HG03439 (cell line): ENCODE results near the gene TNRC6C.
"Not testable (repeated sequence)": the region's sequence is repeated elsewhere in the genome, so short reads cannot be mapped to it uniquely, and the experiment has no call there.

ENCODE experiments used
- ATAC-seq: cut with Tn5 transposase; IDR thresholded peaks from one replicate; pipeline ENCODE4 v1.9.1; 2021; ENCODE audit warnings: mild to moderate bottlenecking, moderate library complexity; ENCODE audit not compliant: unreplicated experiment

Gene TNRC6C

GRCh38 chr17:78072961-78073360 lies 114.5 kb downstream of the TNRC6C start:
- no peak for ATAC-seq

- no peak for ATAC-seq
Measured at GRCh38 chr17:78075011-78075410, 116.5 kb downstream of the TNRC6C start.

GRCh38 chr17:78075545-78075944 lies 117.0 kb downstream of the TNRC6C start:
- no peak for ATAC-seq

DNA sequence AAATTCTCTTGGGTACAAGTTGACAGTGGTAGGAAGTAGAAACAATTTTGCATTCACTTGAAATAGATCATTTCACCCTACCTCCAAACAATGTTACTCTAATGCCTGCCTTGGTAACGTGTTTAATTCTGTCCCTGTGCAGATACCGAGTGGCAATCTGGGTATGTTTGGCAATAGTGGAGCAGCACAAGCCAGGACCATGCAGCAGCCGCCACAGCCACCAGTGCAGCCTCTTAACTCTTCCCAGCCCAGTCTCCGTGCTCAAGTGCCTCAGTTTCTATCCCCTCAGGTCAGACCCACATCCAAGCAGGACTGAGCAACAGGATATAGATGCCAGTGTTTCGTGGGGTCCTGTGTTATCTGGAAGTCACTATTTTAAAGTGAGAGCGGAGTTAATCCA lies 120.8 kb downstream of the TNRC6C start:
- ATAC-seq = no peak

GRCh38 chr17:78081551-78081950 lies 123.0 kb downstream of the TNRC6C start:
- no peak for ATAC-seq

- ATAC-seq = not testable (repeated sequence)
Measured at GRCh38 chr17:78082355-78082872, 123.9 kb downstream of the TNRC6C start.

GRCh38 chr17:78082988-78083387 lies 124.5 kb downstream of the TNRC6C start:
- no peak for ATAC-seq

- no peak for ATAC-seq
Measured at GRCh38 chr17:78086740-78087139, 128.2 kb downstream of the TNRC6C start.

GRCh38 chr17:78088529-78088928 lies 130.0 kb downstream of the TNRC6C start:
- no peak for ATAC-seq

- ATAC-seq = no peak
Measured at GRCh38 chr17:78089576-78090281, 131.2 kb downstream of the TNRC6C start.

GRCh38 chr17:78092794-78093324 lies 134.4 kb downstream of the TNRC6C start:
- ATAC-seq = no peak

- no peak for ATAC-seq
Measured at GRCh38 chr17:78095035-78095434, 136.5 kb downstream of the TNRC6C start.

- no peak for ATAC-seq
Measured at GRCh38 chr17:78096093-78096492, 137.6 kb downstream of the TNRC6C start.

GRCh38 chr17:78101112-78101511 lies 142.6 kb downstream of the TNRC6C start:
- ATAC-seq = no peak

DNA sequence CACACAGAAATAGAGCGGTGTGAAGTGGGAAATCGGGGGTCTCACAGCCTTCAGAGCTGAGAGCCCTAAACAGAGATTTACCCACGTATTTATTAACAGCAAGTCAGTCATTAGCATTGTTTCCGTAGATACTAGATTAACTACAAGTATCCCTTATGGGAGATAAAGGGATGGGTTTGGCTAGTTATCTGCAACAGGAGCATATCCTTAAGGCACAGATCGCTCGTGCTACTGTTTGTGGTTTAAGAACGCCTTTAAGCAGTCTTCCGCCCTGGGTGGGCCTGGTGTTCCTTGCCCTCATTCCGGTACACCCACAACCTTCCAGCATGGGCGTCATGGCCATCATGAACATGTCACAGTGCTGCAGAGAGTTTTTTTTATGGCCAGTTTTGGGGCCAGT lies 143.0 kb downstream of the TNRC6C start:
- no peak for ATAC-seq

DNA sequence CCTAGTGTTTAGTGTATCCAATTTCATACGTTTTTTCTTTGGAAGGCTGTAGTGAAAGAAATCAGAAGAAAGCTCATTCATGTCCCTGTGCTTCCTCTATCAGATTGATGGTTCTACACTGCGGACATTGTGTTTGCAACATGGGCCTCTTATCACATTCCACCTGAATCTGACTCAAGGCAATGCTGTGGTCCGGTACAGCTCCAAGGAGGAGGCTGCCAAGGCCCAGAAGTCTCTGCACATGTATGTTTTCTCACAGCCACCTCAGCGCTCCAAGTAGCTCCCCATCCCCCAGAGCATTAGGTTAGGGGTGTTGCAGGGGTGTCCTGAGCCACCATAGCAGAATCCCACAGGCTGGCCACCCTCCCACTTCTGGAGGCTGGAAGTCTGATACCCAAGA lies 144.8 kb downstream of the TNRC6C start:
- ATAC-seq = no peak

- ATAC-seq = no peak
Measured at GRCh38 chr17:78104540-78104941, 146.0 kb downstream of the TNRC6C start.

DNA sequence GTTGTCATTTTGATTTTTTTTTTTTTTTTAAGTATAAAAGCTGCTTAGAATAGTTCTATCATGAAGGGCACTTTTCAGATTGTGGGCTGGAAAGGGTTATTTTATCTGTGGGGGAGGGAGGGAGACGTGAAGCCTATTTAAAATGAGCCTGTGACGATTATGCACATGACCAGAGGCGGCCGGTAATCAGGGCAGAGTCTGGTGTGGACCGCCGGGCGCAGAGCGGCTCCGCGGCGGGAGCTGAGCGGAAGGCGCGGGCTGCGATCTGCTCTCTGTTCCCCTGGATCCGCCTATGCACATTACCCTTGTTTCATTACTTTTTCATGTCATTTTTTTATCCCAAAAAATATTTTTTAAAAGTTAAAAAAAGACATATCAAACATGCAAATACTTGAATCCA lies 146.6 kb downstream of the TNRC6C start:
- ATAC-seq = no peak

DNA sequence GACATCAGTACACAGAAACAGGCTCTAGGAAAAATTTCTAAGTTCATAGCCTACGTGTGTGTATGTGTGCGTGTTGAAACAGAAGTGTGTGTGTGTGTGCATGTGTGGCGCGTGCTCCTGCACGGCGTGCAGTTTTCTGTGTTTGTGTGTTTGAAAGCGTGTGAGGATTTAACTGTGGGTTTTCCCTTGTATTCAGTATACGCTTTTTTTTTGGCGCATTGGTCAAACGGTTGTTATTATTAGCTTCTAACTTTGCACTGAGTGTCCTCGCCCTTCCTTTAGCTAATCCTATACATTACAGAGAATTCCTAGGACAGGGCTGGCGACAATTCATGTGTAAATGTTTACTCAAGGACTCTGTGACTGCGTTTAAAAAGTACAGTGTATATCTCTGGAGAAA lies 147.0 kb downstream of the TNRC6C start:
- no peak for ATAC-seq

DNA sequence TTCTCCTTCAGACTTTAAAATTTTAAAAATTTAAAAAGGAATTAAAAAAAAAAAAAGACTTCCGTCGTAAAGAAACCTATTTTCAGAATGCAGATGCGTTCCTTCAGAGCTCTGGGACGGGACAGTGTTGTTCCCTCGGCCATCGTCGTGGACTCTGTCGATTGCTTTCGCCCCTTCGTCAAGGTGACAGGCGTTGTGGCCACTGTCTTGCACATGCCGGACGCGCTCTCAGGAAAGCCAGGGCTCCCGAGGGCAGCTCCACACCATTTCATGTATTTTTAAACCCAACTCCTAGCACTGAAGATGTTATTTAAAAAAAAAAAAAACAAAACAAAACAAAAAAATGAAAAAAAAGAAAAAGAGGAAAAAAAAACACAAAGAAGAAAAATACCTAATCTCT lies 147.7 kb downstream of the TNRC6C start:
- ATAC-seq = no peak

DNA sequence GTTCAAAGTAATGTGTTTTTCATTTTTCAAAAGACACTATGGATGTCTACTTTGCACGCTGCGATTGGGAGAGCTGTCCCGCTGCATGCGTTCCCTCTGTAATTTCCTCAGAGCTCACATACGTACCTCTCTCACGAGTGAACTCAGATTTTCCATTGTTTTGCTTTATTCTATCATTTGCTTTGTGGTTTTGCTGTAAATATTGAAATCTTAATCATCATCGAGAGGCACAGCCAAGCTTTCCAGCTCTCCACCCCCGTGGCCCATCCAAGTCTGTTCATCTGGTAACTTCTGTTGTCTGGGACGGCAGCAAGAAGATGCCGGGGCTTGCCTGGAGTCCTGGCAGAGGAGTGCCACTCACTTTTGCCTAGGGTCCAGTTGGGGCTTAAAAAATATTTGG lies 149.0 kb downstream of the TNRC6C start:
- ATAC-seq = no peak

GRCh38 chr17:78107976-78108725 lies 149.6 kb downstream of the TNRC6C start:
- no peak for ATAC-seq
